HPDE6-E6E7 (cell line): ENCODE data around the gene TMPRSS11F.
"Not testable (repeated sequence)": the region's sequence is repeated elsewhere in the genome, so short reads cannot be mapped to it uniquely, and the experiment has no call there.

Experiments
- DNase-seq: peaks from one replicate; pipeline ENCODE4 v3.0.0; 2011; ENCODE audit warnings: missing footprints; ENCODE audit errors: extremely low spot score

Gene TMPRSS11F

DNA sequence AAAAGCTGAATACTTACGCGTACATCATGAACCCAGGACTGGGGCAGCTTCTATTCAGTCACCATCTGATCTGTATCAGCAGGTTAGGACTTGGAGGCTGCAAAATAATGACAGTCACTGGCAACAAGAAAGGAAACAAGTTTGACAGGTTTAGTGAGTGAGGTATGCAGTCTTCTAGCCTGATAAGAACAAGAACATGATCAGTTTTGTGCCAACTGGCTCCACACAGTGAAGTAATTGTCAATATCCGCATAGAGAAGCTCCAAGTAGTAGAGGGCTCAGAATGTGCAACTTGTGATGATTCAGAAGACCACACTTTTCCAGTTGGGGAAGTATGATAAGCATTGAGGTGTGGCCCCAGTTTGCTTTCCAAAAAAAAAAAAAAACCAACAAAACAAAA lies at the start of gene TMPRSS11F:
Gene TMPRSS11F (minus strand): TSS at position 77 of the 400 bp plus-strand sequence. CDS start 49 bp downstream, at position 28.
- DNase-seq, result peak; percentile 58

GRCh38 chr4:68176904-68177303 lies 47.2 kb upstream of the TMPRSS11F start:
- no peak for DNase-seq

DNA sequence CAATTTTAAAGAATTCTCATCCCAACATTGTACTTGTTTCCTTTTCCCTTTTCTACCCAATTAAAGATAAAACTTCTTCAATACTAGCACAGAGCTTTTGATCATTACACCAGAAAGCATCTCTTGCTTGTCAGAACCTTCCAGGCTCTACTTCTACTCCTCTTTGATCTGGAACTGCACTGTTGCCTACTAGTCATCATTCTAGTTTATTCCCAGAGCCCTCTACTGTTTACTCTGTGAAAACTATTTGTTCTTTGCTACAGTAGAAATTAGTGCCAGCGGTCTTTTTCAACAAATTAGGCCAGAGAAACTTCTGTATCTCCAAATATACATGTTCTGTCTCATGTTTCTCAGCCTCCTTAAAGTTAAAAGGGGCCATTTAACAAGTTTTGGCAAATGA lies 46.8 kb upstream of the TMPRSS11F start:
- no peak for DNase-seq

GRCh38 chr4:68175562-68176155 lies 46.0 kb upstream of the TMPRSS11F start:
- peak; percentile 35 for DNase-seq

- not testable (repeated sequence) for DNase-seq
Observed at GRCh38 chr4:68174389-68174788, 44.7 kb upstream of the TMPRSS11F start.

- DNase-seq, result not testable (repeated sequence)
Observed at GRCh38 chr4:68172147-68172546, 42.5 kb upstream of the TMPRSS11F start.

GRCh38 chr4:68167706-68168105 lies 38.0 kb upstream of the TMPRSS11F start:
- no peak for DNase-seq

GRCh38 chr4:68167166-68167565 lies 37.5 kb upstream of the TMPRSS11F start:
- no peak for DNase-seq

DNA sequence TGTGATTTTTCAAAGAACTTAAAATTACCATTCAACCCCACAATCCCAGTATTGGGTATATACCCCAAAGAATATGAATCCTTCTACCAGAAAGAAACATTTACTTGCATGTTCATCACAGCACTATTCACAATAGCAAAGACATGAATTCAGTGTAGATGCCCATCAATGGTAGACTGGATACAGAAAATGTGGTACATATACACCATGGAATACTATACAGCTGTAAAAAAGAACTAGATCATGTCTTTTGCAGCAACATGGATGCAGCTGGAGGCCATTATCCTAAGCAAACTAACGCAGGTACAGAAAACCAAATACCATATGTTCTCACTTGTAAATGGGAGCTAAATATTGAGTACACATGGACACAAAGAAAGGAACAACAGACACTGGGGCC lies 34.1 kb upstream of the TMPRSS11F start:
- DNase-seq, result no peak

GRCh38 chr4:68162196-68162595 lies 32.5 kb upstream of the TMPRSS11F start:
- DNase-seq, result no peak

DNA sequence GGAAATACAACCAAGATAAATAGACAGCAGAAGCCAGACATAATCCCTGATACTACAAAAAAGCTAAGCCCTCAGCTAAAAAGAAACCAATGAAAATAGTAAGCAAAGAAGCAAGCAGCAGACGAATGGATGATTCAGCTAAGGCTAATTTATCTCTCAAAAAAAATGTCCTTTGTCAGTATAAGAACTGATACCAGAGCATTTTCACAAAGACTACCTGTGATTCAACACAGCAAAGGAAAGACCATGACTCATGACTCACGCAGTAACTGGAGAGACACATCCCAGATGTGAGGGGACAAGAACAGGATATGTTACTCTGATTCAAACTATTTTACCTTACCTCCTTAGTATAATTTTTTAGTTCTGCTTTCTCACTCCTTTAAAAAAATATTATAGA lies 22.7 kb upstream of the TMPRSS11F start:
- DNase-seq, result peak; percentile 86

DNA sequence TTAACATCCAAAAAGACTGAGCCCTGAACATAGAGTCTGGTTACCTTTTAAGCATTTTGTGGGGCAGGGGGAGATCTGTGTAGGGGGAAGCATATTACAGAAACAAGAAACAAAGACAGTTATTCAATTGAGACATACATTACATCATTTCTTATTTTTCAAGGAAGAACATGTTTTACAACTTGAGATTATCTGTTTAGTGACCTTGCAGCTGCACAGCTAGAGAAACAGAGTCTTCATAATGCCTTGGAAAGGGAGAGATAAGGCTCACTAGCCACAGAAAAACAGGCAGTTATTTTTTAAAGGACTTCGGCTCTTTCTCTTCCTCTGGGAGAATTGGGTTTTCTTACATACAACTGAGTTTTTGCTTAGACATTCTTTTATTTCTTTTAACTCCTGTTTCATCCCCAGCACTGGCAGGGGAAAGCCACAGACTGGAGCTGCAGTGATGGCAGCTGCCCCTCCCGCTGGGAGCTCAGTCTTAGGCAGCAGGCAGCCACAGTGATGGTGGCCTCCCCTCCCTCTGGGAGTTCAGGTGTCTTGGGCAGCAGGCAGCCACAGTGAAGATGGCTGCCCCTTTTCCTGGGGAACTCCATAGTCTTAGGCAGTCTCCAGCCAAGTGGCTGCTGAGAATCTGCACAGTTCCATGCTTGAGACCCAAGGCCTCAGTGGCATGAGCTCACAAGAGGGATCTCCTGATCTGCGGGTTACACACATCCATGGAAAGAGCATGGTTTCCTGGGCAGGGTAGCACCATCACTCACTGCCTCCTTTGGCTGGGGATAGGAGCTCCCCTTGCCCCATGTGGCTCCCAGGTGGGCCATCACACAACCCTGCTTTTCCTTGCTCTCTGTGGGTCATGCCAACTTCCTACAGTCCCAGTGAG lies 19.4 kb upstream of the TMPRSS11F start:
- no peak for DNase-seq

GRCh38 chr4:68147079-68147478 lies 17.4 kb upstream of the TMPRSS11F start:
- DNase-seq, result no peak

GRCh38 chr4:68145261-68145660 lies 15.6 kb upstream of the TMPRSS11F start:
- DNase-seq, result no peak

GRCh38 chr4:68141852-68142251 lies 12.2 kb upstream of the TMPRSS11F start:
- no peak for DNase-seq

DNA sequence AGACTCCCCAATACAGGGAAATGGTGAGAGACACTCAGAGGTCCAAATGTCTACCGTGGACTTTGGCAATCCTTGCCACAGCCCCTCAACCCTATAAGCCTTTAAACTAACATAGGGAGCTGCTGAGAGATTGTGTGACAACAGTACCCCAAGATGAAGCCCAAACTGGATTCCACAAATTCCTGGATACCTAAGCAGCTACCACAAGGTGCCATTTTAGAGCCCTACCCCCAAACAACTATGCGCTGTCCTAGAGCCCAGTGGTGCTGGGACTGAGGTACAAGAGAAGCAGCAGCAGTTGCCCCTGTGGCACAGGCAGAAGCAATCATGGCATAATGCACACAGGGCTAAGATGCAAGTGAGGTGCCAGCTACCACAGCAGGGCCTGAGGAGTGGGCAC lies 2.7 kb upstream of the TMPRSS11F start:
- DNase-seq, result no peak

DNA sequence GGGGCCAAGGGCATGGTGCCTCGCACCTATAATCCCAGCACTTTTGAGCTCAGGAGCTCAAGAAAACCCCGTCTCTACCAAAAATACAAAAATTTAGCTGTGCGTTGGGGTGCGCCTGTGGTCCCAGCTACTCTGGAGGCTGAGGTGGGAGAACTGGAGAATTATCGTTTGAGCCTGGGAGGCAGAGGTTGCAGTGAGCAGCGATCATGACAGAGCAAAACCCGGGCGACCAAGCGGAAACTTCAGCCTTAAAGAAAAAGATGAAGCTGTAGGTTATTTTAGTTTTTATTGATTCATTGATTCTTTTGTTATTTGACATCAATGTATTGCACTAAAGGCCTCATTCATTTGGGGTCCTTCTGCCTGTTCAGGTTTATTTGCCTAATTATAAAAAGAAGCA lies 5.4 kb downstream of the TMPRSS11F start:
- DNase-seq, result no peak

- no peak for DNase-seq
Observed at GRCh38 chr4:68123525-68123924, 6.1 kb downstream of the TMPRSS11F start.

DNA sequence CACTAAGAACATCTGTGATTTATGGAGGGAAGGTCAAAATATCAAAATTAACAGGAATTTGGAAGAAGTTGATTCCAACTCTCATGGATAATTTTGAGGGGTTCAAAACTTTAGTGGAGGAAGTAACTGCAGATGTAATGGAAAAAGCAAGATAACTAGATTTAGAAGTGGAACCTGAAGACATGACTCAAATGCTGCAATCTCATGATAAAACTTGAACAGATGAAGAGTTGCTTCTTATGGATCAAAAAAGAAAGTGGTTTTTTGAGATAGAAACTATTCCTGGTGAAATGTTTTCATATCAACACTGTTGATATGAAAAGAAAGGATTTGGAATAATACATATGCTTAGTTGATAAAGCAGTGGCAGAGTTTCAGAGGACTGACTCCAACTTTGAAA lies 9.7 kb downstream of the TMPRSS11F start:
- no peak for DNase-seq

- DNase-seq, result no peak
Observed at GRCh38 chr4:68110441-68110840, 19.2 kb downstream of the TMPRSS11F start.

DNA sequence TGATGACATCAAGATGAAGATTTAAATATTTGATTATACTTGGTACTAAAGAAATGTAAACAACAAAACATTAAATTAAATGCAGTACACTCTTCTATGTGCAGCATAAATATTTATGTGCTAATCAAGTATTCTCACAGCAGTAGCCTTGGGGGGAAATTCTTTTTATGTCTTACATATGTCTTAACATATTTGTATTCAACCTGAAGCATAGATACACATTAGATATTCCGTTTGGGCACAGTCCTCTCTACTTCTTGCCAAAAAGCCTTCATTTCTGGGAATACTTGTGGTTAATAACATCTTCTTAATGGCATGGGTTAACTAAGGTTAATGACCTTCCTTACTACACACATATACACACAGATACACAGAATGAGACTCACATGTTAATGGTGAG lies 19.8 kb downstream of the TMPRSS11F start:
- DNase-seq, result no peak

DNA sequence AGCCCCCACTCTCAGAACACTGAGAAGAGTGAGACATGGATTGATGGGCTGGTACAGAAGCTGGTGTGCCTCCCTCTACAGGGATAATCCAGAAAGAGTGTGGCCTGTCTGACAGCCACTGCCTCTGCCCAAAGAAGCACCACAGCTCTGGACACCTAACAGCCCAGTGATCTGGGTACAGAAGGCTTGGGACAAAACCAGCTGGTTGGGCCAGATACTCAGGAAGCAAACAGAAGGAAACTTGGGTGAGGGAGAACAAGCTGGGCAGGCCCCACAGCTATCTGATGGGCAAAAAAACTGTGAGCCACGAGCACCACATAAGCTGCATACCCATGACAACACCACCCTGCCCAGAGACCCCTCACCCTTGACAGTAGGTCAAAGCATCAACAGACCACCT lies 46.9 kb downstream of the TMPRSS11F start:
- no peak for DNase-seq

- no peak for DNase-seq
Observed at GRCh38 chr4:68079928-68080327, 49.7 kb downstream of the TMPRSS11F start.
